Superior temporal gyrus (tissue), 1 donor: Measurements from ENCODE around the gene CNPY1.

ENCODE experiments used
- DNase-seq: peaks from one replicate; pipeline ENCODE4 v3.0.0-alpha.2; 2016; ENCODE audit errors: extremely low spot score

Gene CNPY1

GRCh38 chr7:155455776-155456737 is 90.3 kb downstream of the CNPY1 start:
- DNase-seq = no peak

DNA sequence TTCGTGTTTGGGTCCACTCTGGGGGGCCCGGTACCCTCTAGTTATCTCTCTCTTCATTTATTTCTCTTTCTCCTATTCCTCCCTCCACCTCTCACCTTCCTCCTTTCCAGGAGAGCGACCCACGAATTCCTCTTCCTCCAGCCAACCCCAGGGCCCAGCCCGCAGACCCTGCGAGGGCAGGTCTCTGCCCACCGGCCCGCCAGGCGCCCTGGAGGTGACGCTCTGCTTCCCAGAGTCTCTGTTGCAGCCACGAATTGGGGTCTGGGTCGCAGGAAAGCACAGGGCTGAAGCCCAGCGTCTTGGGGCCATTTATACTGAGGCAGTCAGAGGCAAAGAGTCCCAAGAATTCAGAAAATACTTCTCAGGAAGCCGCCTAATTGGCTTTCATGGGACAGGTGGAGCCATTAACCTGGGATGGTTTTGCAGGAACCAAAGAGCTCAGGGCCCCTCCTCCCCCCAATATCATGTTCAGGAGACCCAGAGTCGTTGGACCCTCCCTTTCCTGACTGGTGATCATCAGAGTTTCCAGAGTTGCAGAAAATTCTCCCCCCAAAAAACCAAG is 91.1 kb downstream of the CNPY1 start:
- DNase-seq = no peak

DNA sequence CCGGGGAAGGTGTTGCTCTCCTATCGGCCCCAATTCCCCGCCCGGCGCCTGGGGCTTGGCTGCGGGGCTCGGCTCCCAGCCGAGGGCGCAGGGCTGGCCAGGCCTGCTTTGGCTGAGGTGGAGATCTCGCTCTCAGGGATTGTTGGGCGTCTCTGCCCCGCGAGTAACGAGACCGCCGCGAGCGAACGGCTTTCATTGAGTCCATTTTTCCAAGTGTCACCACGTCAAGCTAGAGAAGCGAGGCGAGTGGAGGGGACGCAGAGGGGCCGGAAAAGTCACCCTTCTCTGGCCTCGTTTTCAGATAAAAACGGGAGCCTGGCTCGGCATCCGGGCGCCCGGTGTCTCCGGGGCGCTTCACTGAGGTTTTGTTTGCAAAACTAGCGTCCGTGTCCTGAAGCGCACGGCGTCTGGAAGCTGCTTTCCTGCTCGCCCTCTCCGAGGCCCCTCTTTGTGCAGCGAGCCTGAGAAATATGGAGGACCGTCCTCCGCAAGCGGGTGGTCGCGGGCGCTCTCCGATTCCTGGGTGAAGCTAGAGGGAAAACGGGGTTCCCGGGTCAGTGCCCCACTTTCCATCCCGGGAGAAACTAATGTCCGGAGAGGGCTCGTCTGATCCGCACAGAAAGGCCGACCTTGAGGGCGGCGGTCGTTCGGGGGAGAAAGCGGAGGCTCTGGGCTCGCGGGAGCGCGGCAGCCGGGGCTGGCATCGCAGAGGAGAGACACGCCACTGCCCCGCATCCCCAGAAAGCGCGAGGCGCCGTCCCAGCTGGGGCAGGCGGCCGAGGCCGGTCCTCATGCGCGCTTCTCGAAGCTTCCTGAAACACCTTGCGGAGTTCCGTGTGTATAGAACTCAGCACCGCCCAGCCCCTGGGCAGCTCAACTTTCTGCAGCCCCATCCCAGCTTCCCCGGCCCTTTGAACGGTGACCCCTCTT is 91.9 kb downstream of the CNPY1 start:
- DNase-seq = no peak

- DNase-seq = no peak
Measured at GRCh38 chr7:155453296-155454182, 92.8 kb downstream of the CNPY1 start.

DNA sequence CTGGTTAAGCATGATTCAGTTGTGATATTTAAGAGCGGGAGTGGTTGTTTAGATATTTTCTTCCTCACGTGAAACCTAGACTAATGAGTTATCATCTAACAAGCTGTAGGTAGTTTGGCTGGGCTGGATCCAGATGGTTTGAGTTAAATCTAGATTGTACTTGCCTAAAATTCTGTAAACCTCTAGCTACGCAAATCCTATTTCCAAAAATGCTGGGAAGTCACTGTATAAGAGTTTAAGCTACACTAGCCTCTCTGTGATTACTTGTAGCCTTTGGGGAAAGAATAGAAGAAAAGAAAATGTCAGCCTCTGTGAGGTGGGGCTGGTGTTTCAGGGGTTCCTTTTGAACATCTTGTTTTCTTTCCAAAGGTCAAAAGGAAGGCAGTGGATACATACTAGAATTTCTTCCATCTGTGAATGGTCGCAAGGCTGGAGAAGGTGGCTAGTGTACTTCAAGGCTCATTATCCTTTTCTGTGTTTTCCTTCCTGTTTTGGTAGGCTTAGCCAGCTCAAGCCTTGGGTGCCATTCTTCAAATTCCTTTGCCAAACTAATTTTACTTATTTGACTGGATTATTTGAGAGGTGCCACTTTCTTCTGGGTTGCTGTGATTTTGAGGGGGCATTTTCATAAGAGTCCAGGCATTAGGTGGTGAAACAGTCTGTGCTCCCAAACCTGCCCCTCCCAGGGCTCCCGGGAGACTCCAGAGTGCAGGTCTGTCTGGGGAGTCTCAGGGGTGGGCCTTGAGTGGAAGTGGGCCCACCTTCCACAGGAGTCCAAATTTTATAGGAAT is 93.7 kb downstream of the CNPY1 start:
- DNase-seq = no peak

DNA sequence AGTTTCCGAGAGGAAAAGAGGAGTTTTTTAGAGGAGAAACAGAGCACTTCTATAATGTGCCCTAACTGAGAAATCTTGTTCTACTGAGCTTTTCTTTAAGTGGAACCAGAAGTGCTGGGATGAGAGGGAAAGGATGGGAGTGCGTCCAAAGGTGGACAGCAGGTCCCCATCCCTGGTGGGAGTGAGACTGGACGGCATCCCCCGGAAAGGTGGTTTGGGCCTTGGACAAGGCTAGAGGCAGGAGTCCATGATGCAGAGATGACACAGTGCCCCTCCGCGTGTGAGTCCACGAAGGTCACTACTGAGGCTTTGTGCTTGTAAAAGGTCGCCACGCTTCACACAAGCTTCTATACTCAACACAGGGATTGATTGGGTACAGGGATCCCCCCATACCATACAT is 94.5 kb downstream of the CNPY1 start:
- no peak for DNase-seq
